ENCODE results near the gene SIAE. TPM values are rescaled to one million over a fixed set of nuclear protein-coding genes. Genes with fewer than 3 reads are reported as not detected.

SIAE gene
- total RNA-seq, 2 experiments from 2014 or later: 4.5 to 5.6 TPM

DNA sequence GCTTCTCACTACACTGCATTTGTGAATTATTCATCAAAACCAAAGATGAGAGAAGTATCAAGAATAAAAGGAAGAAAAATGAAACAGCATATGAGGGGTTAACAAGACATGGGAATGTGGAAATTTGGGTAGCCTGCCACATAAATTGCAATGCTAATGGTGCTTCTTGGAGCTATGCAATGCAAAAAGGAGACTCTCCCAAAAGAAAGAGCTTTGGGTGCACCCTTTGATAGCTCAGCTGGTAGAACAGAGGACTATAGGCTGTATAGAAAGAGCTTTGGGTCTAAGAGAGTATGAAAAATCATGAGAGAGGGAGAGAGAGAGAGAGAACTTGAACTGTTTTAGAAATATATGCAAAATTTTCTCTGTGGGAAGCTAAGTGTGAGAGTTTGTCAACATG lies 26.5 kb upstream of the SIAE start:
- no peaks in the 10 kb centered on the region for H3K9me3 ChIP-seq (ENCODE audit: control insufficient read depth in 1 of 2, insufficient read depth in 1 of 2, low read length in 2 of 2)
- CTCF ChIA-PET: no interaction called here
- Mint-ChIP-seq H3K4me3 (no peak overlapping the region), H3K27ac (no peak overlapping the region), H3K36me3 (ENCODE audit: low read depth) (peaks cover 7% of the 10 kb centered on the region), H3K27me3 (peaks cover 16% of the 10 kb centered on the region), H3K4me1 (ENCODE audit: low read depth) (no peaks in the 10 kb centered on the region), H3K9me3 (peaks cover 9% of the 10 kb centered on the region)
- H3K4me1 ChIP-seq (ENCODE audit: insufficient read depth, low read length): no peaks in the 10 kb centered on the region
- ATAC-seq (ENCODE audit: poor library complexity) (no peak), DNase-seq (no peak)
- H3K27me3 ChIP-seq (ENCODE audit: control insufficient read depth in 1 of 2, insufficient read depth in 2 of 2, low read length in 2 of 2): peaks cover 0 to 3% of the 10 kb centered on the region in 2 experiments
- intact Hi-C loops (cut with DNase I, micrococcal nuclease): no loop called here
- no peak overlapping the region for H3K27ac ChIP-seq (ENCODE audit: low read depth in 1 of 2, low read length in 2 of 2)
- TF ChIP-seq, protein P1, sequence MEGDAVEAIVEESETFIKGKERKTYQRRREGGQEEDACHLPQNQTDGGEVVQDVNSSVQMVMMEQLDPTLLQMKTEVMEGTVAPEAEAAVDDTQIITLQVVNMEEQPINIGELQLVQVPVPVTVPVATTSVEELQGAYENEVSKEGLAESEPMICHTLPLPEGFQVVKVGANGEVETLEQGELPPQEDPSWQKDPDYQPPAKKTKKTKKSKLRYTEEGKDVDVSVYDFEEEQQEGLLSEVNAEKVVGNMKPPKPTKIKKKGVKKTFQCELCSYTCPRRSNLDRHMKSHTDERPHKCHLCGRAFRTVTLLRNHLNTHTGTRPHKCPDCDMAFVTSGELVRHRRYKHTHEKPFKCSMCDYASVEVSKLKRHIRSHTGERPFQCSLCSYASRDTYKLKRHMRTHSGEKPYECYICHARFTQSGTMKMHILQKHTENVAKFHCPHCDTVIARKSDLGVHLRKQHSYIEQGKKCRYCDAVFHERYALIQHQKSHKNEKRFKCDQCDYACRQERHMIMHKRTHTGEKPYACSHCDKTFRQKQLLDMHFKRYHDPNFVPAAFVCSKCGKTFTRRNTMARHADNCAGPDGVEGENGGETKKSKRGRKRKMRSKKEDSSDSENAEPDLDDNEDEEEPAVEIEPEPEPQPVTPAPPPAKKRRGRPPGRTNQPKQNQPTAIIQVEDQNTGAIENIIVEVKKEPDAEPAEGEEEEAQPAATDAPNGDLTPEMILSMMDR (IDR thresholded peaks at IDR 0.05): no peak
- POLR2A ChIA-PET: interaction anchor here (1.2 kb wide), 1 partner anchor 27 kb away, joined by 3 read pairs; the partner anchor contains the start of gene SIAE
- no peaks in the 10 kb centered on the region for H3K36me3 ChIP-seq (ENCODE audit: insufficient read depth, low read length)
- no peak overlapping the region for H3K4me3 ChIP-seq (ENCODE audit: low read length)

DNA sequence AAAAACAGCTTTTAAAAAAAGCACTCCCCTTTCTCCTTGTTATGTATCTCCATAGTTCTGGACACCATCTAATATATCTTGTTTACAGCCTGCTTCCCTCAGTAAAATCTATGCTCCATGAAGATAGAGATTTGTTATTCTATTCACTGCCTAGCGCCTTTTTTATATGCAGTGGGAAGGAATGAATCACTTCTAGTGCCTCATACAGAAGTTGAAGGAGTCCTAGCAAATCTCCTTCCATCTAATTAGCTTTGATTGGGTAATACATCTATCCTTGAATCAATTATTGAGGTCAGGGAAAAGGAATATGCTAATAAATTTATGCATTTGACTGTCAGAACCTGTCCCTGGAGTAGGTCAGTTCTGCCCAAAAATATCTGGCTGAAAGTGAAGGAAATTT lies 26.0 kb upstream of the SIAE start:
- H3K27ac Mint-ChIP-seq: no peak overlapping the region
- H3K9me3 ChIP-seq (ENCODE audit: control insufficient read depth in 1 of 2, insufficient read depth in 1 of 2, low read length in 2 of 2): no peaks in the 10 kb centered on the region
- CTCF ChIA-PET: no interaction called here
- H3K4me1 Mint-ChIP-seq (ENCODE audit: low read depth): no peaks in the 10 kb centered on the region
- POLR2A ChIA-PET: no interaction called here
- no peak overlapping the region for H3K4me3 Mint-ChIP-seq
- TF ChIP-seq, protein P1 (IDR thresholded peaks at IDR 0.05): no peak
- peaks cover 16% of the 10 kb centered on the region for H3K27me3 Mint-ChIP-seq
- peaks cover 0 to 3% of the 10 kb centered on the region in 2 experiments for H3K27me3 ChIP-seq (ENCODE audit: control insufficient read depth in 1 of 2, insufficient read depth in 2 of 2, low read length in 2 of 2)
- no peaks in the 10 kb centered on the region for H3K4me1 ChIP-seq (ENCODE audit: insufficient read depth, low read length)
- H3K4me3 ChIP-seq (ENCODE audit: low read length): no peak overlapping the region
- ATAC-seq (ENCODE audit: poor library complexity): no peak
- H3K27ac ChIP-seq (ENCODE audit: low read depth in 1 of 2, low read length in 2 of 2): no peak overlapping the region
- no peaks in the 10 kb centered on the region for H3K36me3 ChIP-seq (ENCODE audit: insufficient read depth, low read length)
- H3K9me3 Mint-ChIP-seq: peaks cover 9% of the 10 kb centered on the region
- no peak for DNase-seq
- H3K36me3 Mint-ChIP-seq (ENCODE audit: low read depth): peaks cover 7% of the 10 kb centered on the region
- intact Hi-C loops (cut with DNase I, micrococcal nuclease): no loop called here

DNA sequence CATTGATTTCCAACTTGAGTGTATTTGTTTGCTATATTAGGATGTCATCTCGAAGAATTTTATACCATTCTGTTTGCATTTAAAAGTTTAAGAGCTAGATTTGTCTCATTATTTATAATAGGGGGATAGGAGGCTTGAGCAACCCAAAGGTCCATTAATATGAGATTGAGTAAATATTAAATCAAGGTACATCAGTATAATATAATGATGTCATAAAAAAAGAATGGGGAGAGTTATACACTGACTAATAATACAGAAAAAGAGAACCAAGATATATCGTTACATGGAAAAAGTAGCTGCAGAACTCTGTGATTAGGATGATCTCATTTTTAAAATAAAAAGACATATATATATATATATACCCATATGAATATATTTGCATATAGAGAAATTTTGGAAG lies 19.6 kb upstream of the SIAE start:
- H3K27me3 ChIP-seq (ENCODE audit: control insufficient read depth in 1 of 2, insufficient read depth in 2 of 2, low read length in 2 of 2): no peaks in the 10 kb centered on the region
- Mint-ChIP-seq H3K4me3 (no peak overlapping the region), H3K27ac (no peak overlapping the region), H3K36me3 (ENCODE audit: low read depth) (no peaks in the 10 kb centered on the region), H3K9me3 (no peaks in the 10 kb centered on the region), H3K4me1 (ENCODE audit: low read depth) (no peaks in the 10 kb centered on the region), H3K27me3 (no peaks in the 10 kb centered on the region)
- H3K4me3 ChIP-seq (ENCODE audit: low read length): no peak overlapping the region
- no peak overlapping the region for H3K27ac ChIP-seq (ENCODE audit: low read depth in 1 of 2, low read length in 2 of 2)
- POLR2A ChIA-PET: no interaction called here
- ATAC-seq (ENCODE audit: poor library complexity) (no peak), DNase-seq (no peak)
- intact Hi-C loops (cut with DNase I, micrococcal nuclease): no loop called here
- no peaks in the 10 kb centered on the region for H3K36me3 ChIP-seq (ENCODE audit: insufficient read depth, low read length)
- TF ChIP-seq, protein P1 (IDR thresholded peaks at IDR 0.05): no peak
- CTCF ChIA-PET: no interaction called here
- no peaks in the 10 kb centered on the region for H3K4me1 ChIP-seq (ENCODE audit: insufficient read depth, low read length)
- H3K9me3 ChIP-seq (ENCODE audit: control insufficient read depth in 1 of 2, insufficient read depth in 1 of 2, low read length in 2 of 2): no peaks in the 10 kb centered on the region
